ENCODE measurements around the gene TBC1D9. TPM values are rescaled to one million over a fixed set of nuclear protein-coding genes. Genes with fewer than 3 reads are reported as not detected.

Gene TBC1D9
- total RNA-seq, 1 experiment from 2014 or later: 12.5 TPM

DNA sequence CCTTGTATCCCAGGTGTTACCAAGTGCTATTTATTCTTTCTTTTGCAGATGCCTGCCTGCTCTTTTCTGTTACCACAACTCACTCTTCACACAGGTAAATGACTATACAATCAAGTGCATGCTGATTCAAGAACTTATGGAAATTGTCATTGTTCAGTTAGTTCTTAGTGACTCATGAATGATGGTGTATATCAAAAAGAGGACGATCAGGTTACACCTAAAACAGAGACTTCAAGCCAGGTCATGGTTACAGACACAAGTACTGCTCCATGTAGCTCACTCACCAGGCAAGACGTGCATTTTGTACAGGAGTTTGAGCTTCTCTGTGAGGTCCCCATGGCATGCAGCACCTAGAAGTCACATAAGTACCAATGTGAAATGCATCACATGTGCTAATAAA lies 128.2 kb downstream of the TBC1D9 start:
- H3K9me3 ChIP-seq: no peaks in the 10 kb centered on the region
- H3K4me3 Mint-ChIP-seq (ENCODE audit: unreplicated experiment): no peak overlapping the region
- intact Hi-C loops (cut with micrococcal nuclease; ENCODE audit: unreplicated experiment): no loop called here
- H3K36me3 ChIP-seq (ENCODE audit: control insufficient read depth, insufficient read depth, low read length): no peaks in the 10 kb centered on the region
- TF ChIP-seq, protein P1, sequence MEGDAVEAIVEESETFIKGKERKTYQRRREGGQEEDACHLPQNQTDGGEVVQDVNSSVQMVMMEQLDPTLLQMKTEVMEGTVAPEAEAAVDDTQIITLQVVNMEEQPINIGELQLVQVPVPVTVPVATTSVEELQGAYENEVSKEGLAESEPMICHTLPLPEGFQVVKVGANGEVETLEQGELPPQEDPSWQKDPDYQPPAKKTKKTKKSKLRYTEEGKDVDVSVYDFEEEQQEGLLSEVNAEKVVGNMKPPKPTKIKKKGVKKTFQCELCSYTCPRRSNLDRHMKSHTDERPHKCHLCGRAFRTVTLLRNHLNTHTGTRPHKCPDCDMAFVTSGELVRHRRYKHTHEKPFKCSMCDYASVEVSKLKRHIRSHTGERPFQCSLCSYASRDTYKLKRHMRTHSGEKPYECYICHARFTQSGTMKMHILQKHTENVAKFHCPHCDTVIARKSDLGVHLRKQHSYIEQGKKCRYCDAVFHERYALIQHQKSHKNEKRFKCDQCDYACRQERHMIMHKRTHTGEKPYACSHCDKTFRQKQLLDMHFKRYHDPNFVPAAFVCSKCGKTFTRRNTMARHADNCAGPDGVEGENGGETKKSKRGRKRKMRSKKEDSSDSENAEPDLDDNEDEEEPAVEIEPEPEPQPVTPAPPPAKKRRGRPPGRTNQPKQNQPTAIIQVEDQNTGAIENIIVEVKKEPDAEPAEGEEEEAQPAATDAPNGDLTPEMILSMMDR (IDR thresholded peaks at IDR 0.05; ENCODE audit: insufficient read depth in 1 of 2, low read depth in 1 of 2, low read length in 1 of 2, severe bottlenecking in 1 of 2, unreplicated experiment in 1 of 2): no peak
- no peak overlapping the region for H3K27ac Mint-ChIP-seq (ENCODE audit: unreplicated experiment)
- H3K27me3 Mint-ChIP-seq (ENCODE audit: insufficient read depth, unreplicated experiment): no peaks in the 10 kb centered on the region
- H3K27me3 ChIP-seq (replicated peaks; ENCODE audit: control insufficient read depth, insufficient read depth, low read length): no peaks in the 10 kb centered on the region
- POLR2A ChIA-PET: no interaction called here
- H3K4me3 ChIP-seq (ENCODE audit: low read depth, low read length): no peak overlapping the region
- H3K36me3 Mint-ChIP-seq (ENCODE audit: insufficient read depth, unreplicated experiment): peaks cover 11% of the 10 kb centered on the region
- DNase-seq: no peak
- CTCF ChIA-PET: no interaction called here
- H3K9me3 Mint-ChIP-seq (ENCODE audit: unreplicated experiment): no peaks in the 10 kb centered on the region
- no peaks in the 10 kb centered on the region for H3K4me1 ChIP-seq
- BruUV-seq (replicated peaks): no TSS peak
- H3K4me1 Mint-ChIP-seq (ENCODE audit: low read depth, unreplicated experiment): peaks cover 7% of the 10 kb centered on the region

DNA sequence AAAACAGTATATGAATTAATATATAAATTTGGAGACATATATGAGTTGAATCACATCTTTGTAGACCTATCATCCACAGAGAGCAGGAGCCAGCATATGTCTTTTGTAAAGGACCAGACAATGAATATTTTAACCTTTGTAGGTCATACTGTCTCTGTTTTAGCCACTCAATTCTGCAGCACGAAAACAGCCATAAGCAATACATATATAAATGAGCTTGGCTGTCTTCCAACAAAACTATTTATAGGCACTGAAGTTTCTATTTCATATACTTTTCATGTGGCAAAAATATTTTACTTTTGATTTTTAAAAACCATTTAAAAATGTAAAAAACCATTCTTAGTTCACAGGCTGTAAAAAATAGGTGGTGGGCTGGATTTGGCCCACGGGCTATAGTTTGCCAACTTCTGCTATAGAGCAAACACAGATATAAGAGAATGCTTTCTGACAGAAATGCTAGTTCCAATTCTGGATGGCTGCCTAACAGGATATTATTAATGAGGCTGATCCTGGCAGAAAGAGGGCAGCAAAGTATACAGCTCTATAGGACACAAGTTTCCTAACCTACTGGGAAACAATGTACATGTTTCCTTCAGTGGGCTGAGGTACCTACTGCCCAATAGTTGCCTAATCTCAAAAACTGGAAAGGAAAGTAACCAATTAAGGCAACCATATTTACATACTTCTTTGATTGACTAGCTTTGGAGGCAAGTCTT lies 129.4 kb downstream of the TBC1D9 start:
- H3K9me3 ChIP-seq: no peaks in the 10 kb centered on the region
- TF ChIP-seq, protein P1 (IDR thresholded peaks at IDR 0.05; ENCODE audit: insufficient read depth in 1 of 2, low read depth in 1 of 2, low read length in 1 of 2, severe bottlenecking in 1 of 2, unreplicated experiment in 1 of 2): no peak
- ChIA-PET POLR2A (no interaction called here), CTCF (no interaction called here)
- H3K36me3 ChIP-seq (ENCODE audit: control insufficient read depth, insufficient read depth, low read length): no peaks in the 10 kb centered on the region
- intact Hi-C loops (cut with micrococcal nuclease; ENCODE audit: unreplicated experiment): loop anchor here (1.0 kb wide), 1 partner anchor 224 kb away; no protein-coding TSS in a partner anchor
- Mint-ChIP-seq H3K4me1 (ENCODE audit: low read depth, unreplicated experiment) (peaks cover 7% of the 10 kb centered on the region), H3K36me3 (ENCODE audit: insufficient read depth, unreplicated experiment) (peaks cover 11% of the 10 kb centered on the region), H3K27ac (ENCODE audit: unreplicated experiment) (no peak overlapping the region), H3K4me3 (ENCODE audit: unreplicated experiment) (no peak overlapping the region), H3K27me3 (ENCODE audit: insufficient read depth, unreplicated experiment) (no peaks in the 10 kb centered on the region), H3K9me3 (ENCODE audit: unreplicated experiment) (no peaks in the 10 kb centered on the region)
- no peaks in the 10 kb centered on the region for H3K4me1 ChIP-seq
- H3K27me3 ChIP-seq (replicated peaks; ENCODE audit: control insufficient read depth, insufficient read depth, low read length): no peaks in the 10 kb centered on the region
- BruUV-seq (replicated peaks): no TSS peak
- no peak overlapping the region for H3K4me3 ChIP-seq (ENCODE audit: low read depth, low read length)
- DNase-seq: no peak

DNA sequence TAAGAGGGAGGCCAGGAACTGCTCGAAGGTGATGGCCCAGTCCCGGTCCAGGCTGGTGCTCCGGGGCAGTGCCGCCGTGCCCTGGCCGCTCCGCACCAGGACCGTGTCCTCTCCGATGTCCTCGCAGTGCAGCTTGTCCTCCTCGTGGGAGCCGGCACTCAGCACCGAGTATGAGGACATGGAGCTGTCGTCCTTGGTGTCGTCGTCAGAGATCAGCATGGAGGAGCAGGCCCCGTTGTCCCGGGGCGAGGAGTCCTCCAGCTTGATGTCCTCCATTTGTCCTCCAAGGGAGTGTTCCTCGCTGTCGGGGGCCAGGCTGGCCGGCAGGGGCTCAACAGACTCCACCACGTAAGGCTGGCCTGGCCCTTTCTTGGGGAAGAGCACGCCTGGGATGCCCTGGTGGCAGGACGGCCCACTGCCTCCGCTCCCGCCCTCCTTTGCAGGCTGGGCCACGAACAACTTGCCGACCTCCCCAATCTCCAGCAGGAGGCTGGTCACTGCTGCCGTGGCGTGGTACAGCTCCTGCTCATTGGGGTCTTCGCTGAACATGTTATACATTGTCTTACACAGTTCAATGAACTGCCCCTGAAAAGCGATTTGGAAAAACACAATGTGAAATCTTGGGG lies 133.7 kb downstream of the TBC1D9 start:
- Mint-ChIP-seq H3K4me3 (ENCODE audit: unreplicated experiment) (no peak overlapping the region), H3K9me3 (ENCODE audit: unreplicated experiment) (no peaks in the 10 kb centered on the region), H3K4me1 (ENCODE audit: low read depth, unreplicated experiment) (no peaks in the 10 kb centered on the region), H3K36me3 (ENCODE audit: insufficient read depth, unreplicated experiment) (peaks cover 11% of the 10 kb centered on the region), H3K27ac (ENCODE audit: unreplicated experiment) (no peak overlapping the region), H3K27me3 (ENCODE audit: insufficient read depth, unreplicated experiment) (no peaks in the 10 kb centered on the region)
- no peaks in the 10 kb centered on the region for H3K9me3 ChIP-seq
- POLR2A ChIA-PET: no interaction called here
- intact Hi-C loops (cut with micrococcal nuclease; ENCODE audit: unreplicated experiment): no loop called here
- H3K4me3 ChIP-seq (ENCODE audit: low read depth, low read length): no peak overlapping the region
- TF ChIP-seq, protein P1 (IDR thresholded peaks at IDR 0.05; ENCODE audit: insufficient read depth in 1 of 2, low read depth in 1 of 2, low read length in 1 of 2, severe bottlenecking in 1 of 2, unreplicated experiment in 1 of 2): no peak
- H3K4me1 ChIP-seq: no peaks in the 10 kb centered on the region
- H3K36me3 ChIP-seq (ENCODE audit: control insufficient read depth, insufficient read depth, low read length): no peaks in the 10 kb centered on the region
- BruUV-seq (replicated peaks): no TSS peak
- CTCF ChIA-PET: no interaction called here
- H3K27me3 ChIP-seq (replicated peaks; ENCODE audit: control insufficient read depth, insufficient read depth, low read length): no peaks in the 10 kb centered on the region
- DNase-seq: no peak

Measured in Caco-2 (cell line).